ENCODE results near the gene ETS1.

The ETS1 gene

DNA sequence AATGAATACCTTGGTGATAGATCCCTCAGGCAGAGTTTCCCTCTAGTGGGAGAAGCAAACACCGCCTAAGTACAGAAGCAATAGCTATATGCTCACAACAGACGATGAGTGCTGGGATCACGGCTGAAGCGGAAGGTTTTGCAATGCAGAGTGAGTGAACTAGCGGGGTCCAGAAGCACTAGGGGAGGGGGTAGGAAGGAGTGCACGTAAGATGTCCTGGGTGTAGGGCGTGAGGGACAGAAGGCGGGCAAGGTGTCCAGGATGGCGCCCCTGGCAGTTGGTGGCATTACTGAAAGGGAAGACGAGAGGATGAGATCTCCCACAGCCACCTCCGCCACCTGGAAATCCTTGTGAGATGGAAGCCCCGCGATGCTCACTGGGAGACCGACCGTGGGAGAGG, 81.0 kb downstream of the ETS1 start:
- TF ChIP-seq SIN3A (IDR thresholded peaks at IDR 0.05; ENCODE audit: borderline replicate concordance, insufficient read depth, low read length) (no peak), FOXP2 (optimal IDR thresholded peaks at IDR 0.05; ENCODE audit: borderline replicate concordance, extremely low read depth, extremely low read length, insufficient read depth) (no peak), TAF1 (IDR thresholded peaks at IDR 0.05; ENCODE audit: borderline replicate concordance, insufficient read depth, low read length) (no peak), POLR2AphosphoS5 (IDR thresholded peaks at IDR 0.05; ENCODE audit: low read depth, low read length) (no peak)
- TF ChIP-seq, protein P1, sequence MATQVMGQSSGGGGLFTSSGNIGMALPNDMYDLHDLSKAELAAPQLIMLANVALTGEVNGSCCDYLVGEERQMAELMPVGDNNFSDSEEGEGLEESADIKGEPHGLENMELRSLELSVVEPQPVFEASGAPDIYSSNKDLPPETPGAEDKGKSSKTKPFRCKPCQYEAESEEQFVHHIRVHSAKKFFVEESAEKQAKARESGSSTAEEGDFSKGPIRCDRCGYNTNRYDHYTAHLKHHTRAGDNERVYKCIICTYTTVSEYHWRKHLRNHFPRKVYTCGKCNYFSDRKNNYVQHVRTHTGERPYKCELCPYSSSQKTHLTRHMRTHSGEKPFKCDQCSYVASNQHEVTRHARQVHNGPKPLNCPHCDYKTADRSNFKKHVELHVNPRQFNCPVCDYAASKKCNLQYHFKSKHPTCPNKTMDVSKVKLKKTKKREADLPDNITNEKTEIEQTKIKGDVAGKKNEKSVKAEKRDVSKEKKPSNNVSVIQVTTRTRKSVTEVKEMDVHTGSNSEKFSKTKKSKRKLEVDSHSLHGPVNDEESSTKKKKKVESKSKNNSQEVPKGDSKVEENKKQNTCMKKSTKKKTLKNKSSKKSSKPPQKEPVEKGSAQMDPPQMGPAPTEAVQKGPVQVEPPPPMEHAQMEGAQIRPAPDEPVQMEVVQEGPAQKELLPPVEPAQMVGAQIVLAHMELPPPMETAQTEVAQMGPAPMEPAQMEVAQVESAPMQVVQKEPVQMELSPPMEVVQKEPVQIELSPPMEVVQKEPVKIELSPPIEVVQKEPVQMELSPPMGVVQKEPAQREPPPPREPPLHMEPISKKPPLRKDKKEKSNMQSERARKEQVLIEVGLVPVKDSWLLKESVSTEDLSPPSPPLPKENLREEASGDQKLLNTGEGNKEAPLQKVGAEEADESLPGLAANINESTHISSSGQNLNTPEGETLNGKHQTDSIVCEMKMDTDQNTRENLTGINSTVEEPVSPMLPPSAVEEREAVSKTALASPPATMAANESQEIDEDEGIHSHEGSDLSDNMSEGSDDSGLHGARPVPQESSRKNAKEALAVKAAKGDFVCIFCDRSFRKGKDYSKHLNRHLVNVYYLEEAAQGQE (IDR thresholded peaks at IDR 0.05; ENCODE audit: insufficient read depth in 1 of 2, low read depth in 2 of 2, low read length in 2 of 2): no peak

DNA sequence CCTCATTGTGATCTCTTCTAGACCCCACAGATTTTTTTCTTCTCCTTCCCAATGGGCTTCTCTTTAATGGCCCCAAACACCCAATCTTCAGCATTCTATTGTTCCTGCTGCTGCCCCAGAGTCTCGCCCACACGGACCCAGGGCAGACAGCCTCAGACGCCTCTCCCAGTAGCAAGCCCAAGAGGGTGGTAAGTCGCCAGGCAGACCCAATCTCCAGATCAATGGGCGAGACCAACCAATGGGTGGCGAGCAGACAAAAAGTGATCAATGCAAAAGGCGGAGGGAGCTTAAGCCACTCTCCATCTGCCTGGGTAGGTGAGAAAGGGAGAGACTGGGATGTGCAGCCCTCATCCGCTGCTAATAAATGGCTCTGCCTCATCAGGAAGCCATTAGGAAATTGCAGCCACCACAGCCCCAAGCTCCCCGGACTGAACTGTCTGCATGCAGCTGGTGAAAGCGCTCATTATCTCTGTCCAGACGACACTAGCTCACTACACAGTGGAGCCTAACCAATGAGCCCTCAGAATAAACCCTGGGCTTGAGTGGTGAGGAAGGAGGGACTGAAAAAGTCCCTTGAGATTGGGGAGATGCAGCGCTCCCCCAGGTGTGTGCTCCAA, 81.8 kb downstream of the ETS1 start:
- no peak for TF ChIP-seq POLR2AphosphoS5 (IDR thresholded peaks at IDR 0.05; ENCODE audit: low read depth, low read length)
- peak; percentile 26; the same call in 1 of the 2 replicates for TF ChIP-seq TAF1 (IDR thresholded peaks at IDR 0.05; ENCODE audit: borderline replicate concordance, insufficient read depth, low read length)
- no peak for TF ChIP-seq FOXP2 (optimal IDR thresholded peaks at IDR 0.05; ENCODE audit: borderline replicate concordance, extremely low read depth, extremely low read length, insufficient read depth)
- TF ChIP-seq, protein P1 (IDR thresholded peaks at IDR 0.05; ENCODE audit: insufficient read depth in 1 of 2, low read depth in 2 of 2, low read length in 2 of 2): no peak
- 0 out of 2 replicates have a peak, but pooled peaks have one; percentile 6 for TF ChIP-seq SIN3A (IDR thresholded peaks at IDR 0.05; ENCODE audit: borderline replicate concordance, insufficient read depth, low read length)

DNA sequence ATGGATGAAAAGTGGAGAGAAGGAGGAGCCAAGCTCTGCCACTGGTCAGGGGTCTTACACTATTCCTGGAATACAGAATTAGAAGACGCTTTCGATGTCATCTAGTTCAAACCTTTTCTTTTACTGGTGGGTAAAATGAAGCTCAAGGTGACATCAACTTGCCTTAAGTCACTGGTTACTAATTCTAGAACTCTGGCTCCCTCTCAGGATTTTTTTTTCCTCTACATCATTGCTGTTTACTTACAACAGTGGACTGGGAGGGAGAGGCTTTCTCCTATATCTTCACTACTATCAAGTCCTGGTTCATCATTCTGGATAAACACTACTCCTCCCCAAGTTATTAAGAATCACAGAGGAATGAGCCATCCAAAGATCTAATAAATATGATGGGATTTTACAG, 82.9 kb downstream of the ETS1 start:
- TF ChIP-seq FOXP2 (optimal IDR thresholded peaks at IDR 0.05; ENCODE audit: borderline replicate concordance, extremely low read depth, extremely low read length, insufficient read depth) (no peak), POLR2AphosphoS5 (IDR thresholded peaks at IDR 0.05; ENCODE audit: low read depth, low read length) (no peak), SIN3A (IDR thresholded peaks at IDR 0.05; ENCODE audit: borderline replicate concordance, insufficient read depth, low read length) (no peak), TAF1 (IDR thresholded peaks at IDR 0.05; ENCODE audit: borderline replicate concordance, insufficient read depth, low read length) (no peak)
- TF ChIP-seq, protein P1 (IDR thresholded peaks at IDR 0.05; ENCODE audit: insufficient read depth in 1 of 2, low read depth in 2 of 2, low read length in 2 of 2): no peak

DNA sequence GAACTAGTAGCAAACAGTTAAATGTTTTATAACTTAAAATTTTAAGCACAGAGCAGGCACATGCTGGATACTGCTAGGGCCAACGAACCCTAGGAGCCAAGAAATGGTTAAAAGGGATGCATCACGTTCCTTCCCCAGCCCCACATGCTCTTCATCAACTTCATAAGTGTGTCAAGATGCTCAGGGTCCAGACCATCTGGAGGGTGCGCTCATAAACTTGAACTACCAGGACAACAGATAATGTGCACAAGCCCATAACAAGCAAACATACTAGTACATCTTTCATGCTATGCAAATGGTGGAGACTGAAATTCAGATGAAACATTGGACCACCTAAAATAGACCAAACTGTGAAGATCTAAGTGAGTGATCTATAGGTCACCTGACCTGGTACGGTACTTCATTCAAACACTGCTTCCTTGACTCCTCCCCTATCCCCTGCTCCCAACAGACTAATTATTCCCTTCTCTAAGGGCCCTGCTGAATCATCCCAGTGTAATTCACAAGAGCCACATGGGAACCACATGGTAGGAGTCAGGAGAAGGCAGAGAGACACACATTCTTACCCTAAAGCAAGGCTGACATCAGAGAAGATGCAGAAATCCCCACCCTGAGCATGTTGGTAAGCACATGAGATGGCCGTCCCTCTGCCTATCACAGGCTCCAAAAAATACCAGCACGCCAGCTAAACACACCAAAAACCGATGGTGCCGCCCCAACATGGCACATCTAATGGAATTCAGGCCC, 83.9 kb downstream of the ETS1 start:
- TF ChIP-seq TAF1 (IDR thresholded peaks at IDR 0.05; ENCODE audit: borderline replicate concordance, insufficient read depth, low read length) (no peak), POLR2AphosphoS5 (IDR thresholded peaks at IDR 0.05; ENCODE audit: low read depth, low read length) (peak; percentile 52; the same call in 1 of the 2 replicates), SIN3A (IDR thresholded peaks at IDR 0.05; ENCODE audit: borderline replicate concordance, insufficient read depth, low read length) (peak; percentile 93), FOXP2 (optimal IDR thresholded peaks at IDR 0.05; ENCODE audit: borderline replicate concordance, extremely low read depth, extremely low read length, insufficient read depth) (peak; percentile 14)
- TF ChIP-seq, protein P1 (IDR thresholded peaks at IDR 0.05; ENCODE audit: insufficient read depth in 1 of 2, low read depth in 2 of 2, low read length in 2 of 2): peak in 1 of 2 experiments; percentile 2; a peak in 1 of 4 replicates
